ENCODE data around the gene POLR2E. TPM values are rescaled to one million over a fixed set of nuclear protein-coding genes. Genes with fewer than 3 reads are reported as not detected.

The POLR2E gene
- total RNA-seq, 1 donor: 91.2 TPM

DNA sequence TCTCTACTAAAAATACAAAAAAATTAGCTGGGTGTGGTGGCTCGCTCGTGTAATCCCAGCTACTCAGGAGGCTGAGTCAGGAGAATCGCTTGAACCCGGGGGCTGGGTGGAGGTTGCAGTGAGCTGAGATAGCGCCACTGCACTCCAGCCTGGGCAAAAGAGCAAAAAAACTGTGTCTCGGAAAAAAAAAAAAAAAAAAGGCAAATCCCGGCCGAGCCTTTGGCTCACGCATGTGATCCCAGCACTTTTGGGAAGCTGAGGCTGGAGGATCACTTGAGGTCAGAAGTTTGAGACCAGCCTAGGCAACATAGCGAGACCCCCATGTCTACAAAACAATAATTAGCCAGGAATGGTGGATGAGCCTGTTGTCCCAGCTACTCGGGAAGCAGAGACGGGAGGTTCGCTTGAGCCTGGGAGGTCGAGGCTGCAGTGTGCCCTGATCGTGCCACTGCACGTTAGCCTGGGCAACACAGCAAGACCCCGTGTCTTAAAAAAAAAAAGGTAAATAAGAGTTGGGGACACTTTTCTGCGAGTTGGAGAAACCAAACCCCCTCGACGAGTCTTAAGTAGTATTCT, 8.0 kb upstream of the POLR2E start:
- peak overlapping the region; percentile 49 for H3K4me3 ChIP-seq (ENCODE audit: low read depth, low read length)
- DNase-seq (ENCODE audit: low read depth): peak; percentile 71
- TF ChIP-seq, protein P1, sequence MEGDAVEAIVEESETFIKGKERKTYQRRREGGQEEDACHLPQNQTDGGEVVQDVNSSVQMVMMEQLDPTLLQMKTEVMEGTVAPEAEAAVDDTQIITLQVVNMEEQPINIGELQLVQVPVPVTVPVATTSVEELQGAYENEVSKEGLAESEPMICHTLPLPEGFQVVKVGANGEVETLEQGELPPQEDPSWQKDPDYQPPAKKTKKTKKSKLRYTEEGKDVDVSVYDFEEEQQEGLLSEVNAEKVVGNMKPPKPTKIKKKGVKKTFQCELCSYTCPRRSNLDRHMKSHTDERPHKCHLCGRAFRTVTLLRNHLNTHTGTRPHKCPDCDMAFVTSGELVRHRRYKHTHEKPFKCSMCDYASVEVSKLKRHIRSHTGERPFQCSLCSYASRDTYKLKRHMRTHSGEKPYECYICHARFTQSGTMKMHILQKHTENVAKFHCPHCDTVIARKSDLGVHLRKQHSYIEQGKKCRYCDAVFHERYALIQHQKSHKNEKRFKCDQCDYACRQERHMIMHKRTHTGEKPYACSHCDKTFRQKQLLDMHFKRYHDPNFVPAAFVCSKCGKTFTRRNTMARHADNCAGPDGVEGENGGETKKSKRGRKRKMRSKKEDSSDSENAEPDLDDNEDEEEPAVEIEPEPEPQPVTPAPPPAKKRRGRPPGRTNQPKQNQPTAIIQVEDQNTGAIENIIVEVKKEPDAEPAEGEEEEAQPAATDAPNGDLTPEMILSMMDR (IDR thresholded peaks at IDR 0.05; ENCODE audit: insufficient read depth, low read length): no peak

DNA sequence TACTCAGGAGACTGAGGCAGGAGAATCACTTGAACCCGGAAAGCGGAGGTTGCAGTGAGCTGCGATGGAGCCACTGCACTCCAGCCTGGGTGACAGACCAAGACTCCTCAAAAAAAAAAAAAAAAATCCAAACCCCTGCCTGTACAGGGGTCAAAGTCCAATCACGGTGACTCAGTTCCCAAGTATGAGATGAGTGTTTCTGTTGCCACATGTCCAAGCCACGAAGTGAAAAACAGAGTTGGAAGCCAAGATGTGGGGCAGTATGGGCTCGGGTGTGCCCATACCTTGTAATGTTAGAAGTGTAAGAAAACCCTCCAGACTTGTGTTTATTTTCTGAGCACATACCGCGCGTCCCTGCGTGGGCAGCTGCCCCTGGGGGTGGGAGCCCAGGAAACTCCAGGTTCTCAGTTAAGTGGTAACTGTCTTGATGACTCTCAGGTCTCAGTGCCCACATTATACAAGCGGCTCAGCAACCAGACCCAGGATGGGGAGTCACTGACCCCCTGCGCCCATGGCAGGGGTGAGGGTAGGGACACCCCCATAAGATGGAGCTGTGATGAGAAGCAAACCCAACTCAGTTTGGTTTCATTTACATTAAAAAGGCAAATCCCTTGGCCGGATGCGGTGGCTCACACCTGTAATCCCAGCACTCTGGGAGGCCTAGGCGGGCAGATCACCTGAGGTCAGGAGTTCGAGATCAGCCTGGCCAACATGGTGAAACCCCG, 7.4 kb upstream of the POLR2E start:
- TF ChIP-seq, protein P1 (IDR thresholded peaks at IDR 0.05; ENCODE audit: insufficient read depth, low read length): no peak
- DNase-seq (ENCODE audit: low read depth): peak; percentile 100
- peak overlapping the region; percentile 18 for H3K4me3 ChIP-seq (ENCODE audit: low read depth, low read length)

DNA sequence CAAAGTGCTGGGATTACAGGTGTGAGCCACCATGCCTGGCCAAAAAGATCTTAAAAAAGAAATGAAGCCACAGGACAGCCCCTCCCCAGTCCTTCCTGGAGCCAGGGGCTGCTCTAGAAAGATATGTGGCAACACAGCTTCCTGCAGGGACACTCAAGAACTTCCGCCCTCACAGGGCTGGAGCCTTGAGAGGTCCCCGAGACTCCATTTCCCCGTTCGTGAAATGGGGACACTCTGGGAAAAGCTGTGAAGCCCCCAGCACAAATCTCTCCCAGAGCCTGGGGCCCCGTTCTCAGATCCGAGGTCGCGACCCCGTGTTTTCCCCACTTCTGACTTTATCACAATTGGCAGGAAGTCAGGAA, 6.1 kb upstream of the POLR2E start:
- DNase-seq (ENCODE audit: low read depth): no peak
- no peak overlapping the region for H3K4me3 ChIP-seq (ENCODE audit: low read depth, low read length)
- TF ChIP-seq, protein P1 (IDR thresholded peaks at IDR 0.05; ENCODE audit: insufficient read depth, low read length): no peak

DNA sequence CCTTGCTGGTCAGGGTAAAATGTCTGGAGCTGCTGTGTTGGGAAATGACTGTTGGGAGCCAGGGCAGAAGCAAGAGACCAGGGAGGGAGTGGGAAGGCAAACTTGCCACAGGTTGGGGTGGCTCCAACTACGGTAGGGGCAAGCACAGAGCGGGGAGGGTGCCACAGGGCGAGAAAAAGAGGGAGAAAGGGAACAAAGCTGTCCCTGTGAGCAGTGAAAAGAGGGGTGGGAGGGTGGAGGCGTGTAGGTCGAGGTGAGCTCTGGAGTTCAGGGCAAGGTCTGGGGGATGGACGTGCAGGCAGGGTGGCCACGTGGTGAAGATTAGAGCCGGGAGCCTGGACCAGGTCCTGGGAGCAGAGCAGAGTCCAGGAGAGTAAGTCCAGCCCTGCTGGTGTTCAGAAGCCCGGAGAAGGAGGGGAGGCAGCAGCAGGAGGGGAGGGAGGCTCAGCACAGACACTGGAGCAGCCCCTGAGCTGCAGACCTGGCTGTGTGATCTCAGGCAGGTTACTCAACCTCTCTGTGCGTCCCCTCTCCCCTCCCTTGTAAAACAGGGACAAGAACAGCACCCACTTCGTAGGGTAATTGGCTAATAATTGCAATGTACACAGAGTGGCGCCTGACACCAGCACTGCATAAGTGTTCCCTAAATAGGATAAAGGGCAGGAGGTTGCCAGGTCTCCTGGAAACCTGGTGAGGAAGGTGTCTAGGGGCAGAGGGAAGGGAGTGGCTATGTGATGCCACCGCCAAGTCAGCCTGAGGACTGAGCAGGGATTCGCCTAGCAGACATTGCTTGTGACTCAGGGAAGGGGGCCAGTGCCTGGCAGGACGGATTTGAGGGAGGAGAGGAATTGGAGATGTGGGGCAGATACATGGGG, 3.2 kb upstream of the POLR2E start:
- TF ChIP-seq, protein P1 (IDR thresholded peaks at IDR 0.05; ENCODE audit: insufficient read depth, low read length): no peak
- peak; percentile 49 for DNase-seq (ENCODE audit: low read depth)
- H3K4me3 ChIP-seq (ENCODE audit: low read depth, low read length): no peak overlapping the region

DNA sequence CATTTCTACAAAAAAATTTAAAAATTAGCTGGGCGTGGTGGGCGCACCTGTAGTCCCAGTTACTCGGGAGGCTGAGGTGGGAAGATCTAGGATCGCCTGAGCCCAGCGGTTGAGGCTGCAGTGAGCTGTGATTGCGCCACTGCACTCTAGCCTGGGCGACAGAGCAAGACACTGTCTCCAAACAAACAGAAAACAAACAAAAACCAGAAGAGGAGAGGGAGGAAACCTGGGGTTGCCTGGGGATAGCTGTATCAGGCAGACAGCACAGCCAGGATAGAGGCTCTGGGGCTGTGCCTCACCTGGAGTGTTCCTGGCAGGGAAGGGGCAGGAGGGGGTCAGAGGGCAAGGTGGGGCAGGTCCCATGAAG, 2.6 kb upstream of the POLR2E start:
- DNase-seq (ENCODE audit: low read depth): no peak
- no peak overlapping the region for H3K4me3 ChIP-seq (ENCODE audit: low read depth, low read length)
- TF ChIP-seq, protein P1 (IDR thresholded peaks at IDR 0.05; ENCODE audit: insufficient read depth, low read length): no peak

DNA sequence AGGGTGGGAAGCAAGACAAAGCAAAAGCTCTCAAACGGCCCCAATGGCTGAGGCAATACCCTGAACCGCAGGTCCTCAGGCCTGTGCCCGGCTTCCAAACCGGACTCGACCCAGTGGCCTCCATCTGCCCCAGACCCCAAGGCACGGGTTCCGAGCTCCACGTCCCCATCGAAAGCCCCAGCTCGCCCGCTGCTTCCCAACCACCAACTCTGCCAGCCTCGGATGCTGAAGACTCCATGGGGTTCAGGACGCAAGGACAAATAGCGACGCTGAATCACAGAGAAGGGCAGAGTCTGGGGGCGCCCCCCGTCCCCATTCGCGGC, 559 bp downstream of the POLR2E start:
- H3K4me3 ChIP-seq (ENCODE audit: low read depth, low read length): peak overlapping the region; percentile 87
- TF ChIP-seq, protein P1 (IDR thresholded peaks at IDR 0.05; ENCODE audit: insufficient read depth, low read length): no peak
- no peak for DNase-seq (ENCODE audit: low read depth)
